ENCODE data around the gene MEGF6. TPM values are rescaled to one million over a fixed set of nuclear protein-coding genes. Genes with fewer than 3 reads are reported as not detected.

The MEGF6 gene
- total RNA-seq, 2 experiments from 2014 or later, result 57.5 to 62.2 TPM

- no peaks in the 10 kb centered on the region for H3K9me3 Mint-ChIP-seq
- POLR2A ChIA-PET, result no interaction called here
- no peaks in the 10 kb centered on the region for H3K4me1 Mint-ChIP-seq (ENCODE audit: low read depth)
- H3K4me3 Mint-ChIP-seq, result no peak overlapping the region
- no peak overlapping the region for H3K4me3 ChIP-seq (ENCODE audit: low read length)
- TF ChIP-seq CTCF (IDR thresholded peaks at IDR 0.05), result no peak
- ATAC-seq (ENCODE audit: poor library complexity) (no peak), DNase-seq (no peak)
- no peaks in the 10 kb centered on the region for H3K36me3 Mint-ChIP-seq (ENCODE audit: low read depth)
- H3K27ac ChIP-seq (ENCODE audit: low read depth in 1 of 2, low read length in 2 of 2), result no peak overlapping the region
- no peaks in the 10 kb centered on the region for H3K9me3 ChIP-seq (ENCODE audit: control insufficient read depth in 1 of 2, insufficient read depth in 1 of 2, low read length in 2 of 2)
- H3K27ac Mint-ChIP-seq, result no peak overlapping the region
- H3K27me3 Mint-ChIP-seq, result no peaks in the 10 kb centered on the region
- no peaks in the 10 kb centered on the region for H3K36me3 ChIP-seq (ENCODE audit: insufficient read depth, low read length)
- H3K4me1 ChIP-seq (ENCODE audit: insufficient read depth, low read length), result no peaks in the 10 kb centered on the region
- H3K27me3 ChIP-seq (ENCODE audit: control insufficient read depth in 1 of 2, insufficient read depth in 2 of 2, low read length in 2 of 2), result no peaks in the 10 kb centered on the region
- intact Hi-C loops (cut with DNase I, micrococcal nuclease), result no loop called here
- CTCF ChIA-PET, result no interaction called here
These were observed 149.4 kb downstream of the MEGF6 start for GRCh38 chr1:3461934-3462275.

GRCh38 chr1:3461238-3461933 is 149.9 kb downstream of the MEGF6 start:
- Mint-ChIP-seq H3K4me1 (ENCODE audit: low read depth) (no peaks in the 10 kb centered on the region), H3K27me3 (no peaks in the 10 kb centered on the region), H3K36me3 (ENCODE audit: low read depth) (no peaks in the 10 kb centered on the region), H3K27ac (no peak overlapping the region), H3K4me3 (no peak overlapping the region), H3K9me3 (no peaks in the 10 kb centered on the region)
- DNase-seq (no peak), ATAC-seq (ENCODE audit: poor library complexity) (no peak)
- H3K9me3 ChIP-seq (ENCODE audit: control insufficient read depth in 1 of 2, insufficient read depth in 1 of 2, low read length in 2 of 2), result no peaks in the 10 kb centered on the region
- CTCF ChIA-PET, result no interaction called here
- no peaks in the 10 kb centered on the region for H3K4me1 ChIP-seq (ENCODE audit: insufficient read depth, low read length)
- POLR2A ChIA-PET, result no interaction called here
- no peaks in the 10 kb centered on the region for H3K27me3 ChIP-seq (ENCODE audit: control insufficient read depth in 1 of 2, insufficient read depth in 2 of 2, low read length in 2 of 2)
- no peak overlapping the region for H3K4me3 ChIP-seq (ENCODE audit: low read length)
- no peak for TF ChIP-seq CTCF (IDR thresholded peaks at IDR 0.05)
- intact Hi-C loops (cut with DNase I, micrococcal nuclease), result no loop called here
- no peak overlapping the region for H3K27ac ChIP-seq (ENCODE audit: low read depth in 1 of 2, low read length in 2 of 2)
- H3K36me3 ChIP-seq (ENCODE audit: insufficient read depth, low read length), result no peaks in the 10 kb centered on the region

GRCh38 chr1:3460672-3461131 is 150.6 kb downstream of the MEGF6 start:
- Mint-ChIP-seq H3K36me3 (ENCODE audit: low read depth) (no peaks in the 10 kb centered on the region), H3K9me3 (no peaks in the 10 kb centered on the region), H3K4me3 (no peak overlapping the region), H3K27me3 (no peaks in the 10 kb centered on the region), H3K27ac (no peak overlapping the region), H3K4me1 (ENCODE audit: low read depth) (no peaks in the 10 kb centered on the region)
- DNase-seq (no peak), ATAC-seq (ENCODE audit: poor library complexity) (no peak)
- Histone ChIP-seq H3K27ac (ENCODE audit: low read depth in 1 of 2, low read length in 2 of 2) (no peak overlapping the region), H3K27me3 (ENCODE audit: control insufficient read depth in 1 of 2, insufficient read depth in 2 of 2, low read length in 2 of 2) (no peaks in the 10 kb centered on the region), H3K9me3 (ENCODE audit: control insufficient read depth in 1 of 2, insufficient read depth in 1 of 2, low read length in 2 of 2) (no peaks in the 10 kb centered on the region), H3K36me3 (ENCODE audit: insufficient read depth, low read length) (no peaks in the 10 kb centered on the region), H3K4me3 (ENCODE audit: low read length) (no peak overlapping the region), H3K4me1 (ENCODE audit: insufficient read depth, low read length) (no peaks in the 10 kb centered on the region)
- POLR2A ChIA-PET, result no interaction called here
- no peak for TF ChIP-seq CTCF (IDR thresholded peaks at IDR 0.05)
- CTCF ChIA-PET, result no interaction called here
- intact Hi-C loops (cut with DNase I, micrococcal nuclease), result no loop called here

Measured in CD4-positive, alpha-beta T cell (primary cell).